ENCODE results near the gene DNTTIP2.
"Not testable (repeated sequence)": the region's sequence is repeated elsewhere in the genome, so short reads cannot be mapped to it uniquely, and the experiment has no call there.

The DNTTIP2 gene

GRCh38 chr1:93876244-93876643, 2.8 kb downstream of the DNTTIP2 start:
- DNase-seq (ENCODE audit: extremely low read depth in 1 of 2, low read depth in 1 of 2) = no peak

- DNase-seq (ENCODE audit: extremely low read depth in 1 of 2, low read depth in 1 of 2) = no peak
Observed at GRCh38 chr1:93874025-93874651, 4.9 kb downstream of the DNTTIP2 start.

- no peak for DNase-seq (ENCODE audit: extremely low read depth in 1 of 2, low read depth in 1 of 2)
Observed at GRCh38 chr1:93871366-93871765, 7.6 kb downstream of the DNTTIP2 start.

- no peak for DNase-seq (ENCODE audit: extremely low read depth in 1 of 2, low read depth in 1 of 2)
Observed at GRCh38 chr1:93869653-93870052, 9.4 kb downstream of the DNTTIP2 start.

- DNase-seq (ENCODE audit: extremely low read depth in 1 of 2, low read depth in 1 of 2) = not testable (repeated sequence)
Observed at GRCh38 chr1:93868492-93868891, 10.5 kb downstream of the DNTTIP2 start.

GRCh38 chr1:93865253-93865652, 13.8 kb downstream of the DNTTIP2 start:
- no peak for DNase-seq (ENCODE audit: extremely low read depth in 1 of 2, low read depth in 1 of 2)

- DNase-seq (ENCODE audit: extremely low read depth in 1 of 2, low read depth in 1 of 2) = no peak
Observed at GRCh38 chr1:93864175-93864574, 14.8 kb downstream of the DNTTIP2 start.

- DNase-seq (ENCODE audit: extremely low read depth in 1 of 2, low read depth in 1 of 2) = not testable (repeated sequence)
Observed at GRCh38 chr1:93857653-93858052, 21.4 kb downstream of the DNTTIP2 start.

- DNase-seq (ENCODE audit: extremely low read depth in 1 of 2, low read depth in 1 of 2) = not testable (repeated sequence)
Observed at GRCh38 chr1:93855983-93856382, 23.0 kb downstream of the DNTTIP2 start.

GRCh38 chr1:93853940-93854339, 25.1 kb downstream of the DNTTIP2 start:
- DNase-seq (ENCODE audit: extremely low read depth in 1 of 2, low read depth in 1 of 2) = no peak

GRCh38 chr1:93851878-93852277, 27.1 kb downstream of the DNTTIP2 start:
- DNase-seq (ENCODE audit: extremely low read depth in 1 of 2, low read depth in 1 of 2) = no peak

- DNase-seq (ENCODE audit: extremely low read depth in 1 of 2, low read depth in 1 of 2) = no peak
Observed at GRCh38 chr1:93851327-93851712, 27.7 kb downstream of the DNTTIP2 start.

- peak in 1 of 2 donors; percentile 8 for DNase-seq (ENCODE audit: extremely low read depth in 1 of 2, low read depth in 1 of 2)
Observed at GRCh38 chr1:93850687-93851326, 28.2 kb downstream of the DNTTIP2 start.

- no peak for DNase-seq (ENCODE audit: extremely low read depth in 1 of 2, low read depth in 1 of 2)
Observed at GRCh38 chr1:93848350-93848883, 30.6 kb downstream of the DNTTIP2 start.

GRCh38 chr1:93847811-93848288, 31.2 kb downstream of the DNTTIP2 start:
- peak in 1 of 2 donors; percentile 55 for DNase-seq (ENCODE audit: extremely low read depth in 1 of 2, low read depth in 1 of 2)

- DNase-seq (ENCODE audit: extremely low read depth in 1 of 2, low read depth in 1 of 2) = peak; percentile 78 to 79
Observed at GRCh38 chr1:93846992-93847810, 31.8 kb downstream of the DNTTIP2 start.

- peak in 1 of 2 donors; percentile 74 for DNase-seq (ENCODE audit: extremely low read depth in 1 of 2, low read depth in 1 of 2)
Observed at GRCh38 chr1:93846206-93846991, 32.6 kb downstream of the DNTTIP2 start.

GRCh38 chr1:93845538-93846205, 33.3 kb downstream of the DNTTIP2 start:
- DNase-seq (ENCODE audit: extremely low read depth in 1 of 2, low read depth in 1 of 2) = no peak

- no peak for DNase-seq (ENCODE audit: extremely low read depth in 1 of 2, low read depth in 1 of 2)
Observed at GRCh38 chr1:93844262-93845045, 34.6 kb downstream of the DNTTIP2 start.

All from activated CD8-positive, alpha-beta memory T cell treated with anti-CD3 and anti-CD28 coated beads for 1 hour (primary cell).